Muscle layer of colon (tissue), 2 donors: Measurements from ENCODE around the gene CYB5RL.
"Not testable (repeated sequence)": the region's sequence is repeated elsewhere in the genome, so short reads cannot be mapped to it uniquely, and the experiment has no call there.

Experiments used
- H3K27ac ChIP-seq: one replicate; pipeline ENCODE4 v1.7.0; 2013; ENCODE audit warnings: low read depth, mild to moderate bottlenecking, low read length, moderate library complexity
- H3K27me3 ChIP-seq, 2 donors: one replicate each; pipeline ENCODE4 v1.7.0; 2013; ENCODE audit warnings: low read length in 2 of 2, mild to moderate bottlenecking in 2 of 2; ENCODE audit not compliant: insufficient read depth in 2 of 2, control insufficient read depth in 1 of 2
- H3K36me3 ChIP-seq: one replicate; pipeline ENCODE4 v1.7.0; 2013; ENCODE audit warnings: mild to moderate bottlenecking, low read length; ENCODE audit not compliant: insufficient read depth
- H3K4me1 ChIP-seq: one replicate; pipeline ENCODE4 v1.7.0; 2013; ENCODE audit warnings: mild to moderate bottlenecking, low read length; ENCODE audit not compliant: insufficient read depth
- H3K4me3 ChIP-seq, 2 donors: one replicate each; pipeline ENCODE4 v1.7.0; 2013; ENCODE audit warnings: low read length in 2 of 2, low read depth in 1 of 2, mild to moderate bottlenecking in 1 of 2, moderate library complexity in 1 of 2
- H3K9ac ChIP-seq: one replicate; pipeline ENCODE4 v1.7.0; 2013; ENCODE audit warnings: low read length
- H3K9me3 ChIP-seq: one replicate; pipeline ENCODE4 v1.7.0; 2013; ENCODE audit warnings: mild to moderate bottlenecking, low read length
- donor health status: abdominal sarcoma.
- donor health status: Adenocarcinoma of cecum.

The CYB5RL gene

GRCh38 chr1:54238353-54239034 is 38.7 kb upstream of the CYB5RL start:
- H3K27ac ChIP-seq, result no peak overlapping the region
- no peak overlapping the region for H3K9ac ChIP-seq
- no peak overlapping the region for H3K4me3 ChIP-seq
- H3K27me3 ChIP-seq, result no peaks in the 10 kb centered on the region
- H3K4me1 ChIP-seq, result no peaks in the 10 kb centered on the region
- no peaks in the 10 kb centered on the region for H3K9me3 ChIP-seq
- H3K36me3 ChIP-seq, result peaks cover 57% of the 10 kb centered on the region

GRCh38 chr1:54237586-54237985 is 37.8 kb upstream of the CYB5RL start:
- peaks cover 52% of the 10 kb centered on the region for H3K36me3 ChIP-seq
- no peak overlapping the region for H3K9ac ChIP-seq
- H3K27ac ChIP-seq, result no peak overlapping the region
- H3K4me3 ChIP-seq, result no peak overlapping the region
- no peaks in the 10 kb centered on the region for H3K27me3 ChIP-seq
- no peaks in the 10 kb centered on the region for H3K9me3 ChIP-seq
- no peaks in the 10 kb centered on the region for H3K4me1 ChIP-seq

GRCh38 chr1:54234284-54234683 is 34.5 kb upstream of the CYB5RL start:
- Histone ChIP-seq H3K27ac (no peak overlapping the region), H3K9ac (no peak overlapping the region), H3K4me1 (peaks cover 4% of the 10 kb centered on the region), H3K4me3 (no peak overlapping the region), H3K27me3 (no peaks in the 10 kb centered on the region), H3K36me3 (peaks cover 29% of the 10 kb centered on the region), H3K9me3 (no peaks in the 10 kb centered on the region)

GRCh38 chr1:54233196-54233595 is 33.4 kb upstream of the CYB5RL start:
- H3K9ac ChIP-seq, H3K27me3 ChIP-seq, H3K27ac ChIP-seq, H3K4me3 ChIP-seq, H3K9me3 ChIP-seq: not testable (repeated sequence)
- H3K4me1 ChIP-seq, result peaks cover 10% of the 10 kb centered on the region
- H3K36me3 ChIP-seq, result peaks cover 18% of the 10 kb centered on the region

- H3K9me3 ChIP-seq, result no peaks in the 10 kb centered on the region
- H3K4me3 ChIP-seq, result no peak overlapping the region
- no peaks in the 10 kb centered on the region for H3K27me3 ChIP-seq
- H3K27ac ChIP-seq, result no peak overlapping the region
- no peaks in the 10 kb centered on the region for H3K36me3 ChIP-seq
- peaks cover 10% of the 10 kb centered on the region for H3K4me1 ChIP-seq
- no peak overlapping the region for H3K9ac ChIP-seq
Observed at GRCh38 chr1:54230507-54231339, 30.9 kb upstream of the CYB5RL start.

- no peaks in the 10 kb centered on the region for H3K9me3 ChIP-seq
- no peaks in the 10 kb centered on the region for H3K27me3 ChIP-seq
- peaks cover 11% of the 10 kb centered on the region for H3K36me3 ChIP-seq
- no peak overlapping the region for H3K27ac ChIP-seq
- no peak overlapping the region for H3K4me3 ChIP-seq
- no peak overlapping the region for H3K9ac ChIP-seq
- peaks cover 10% of the 10 kb centered on the region for H3K4me1 ChIP-seq
Observed at GRCh38 chr1:54229281-54229891, 29.6 kb upstream of the CYB5RL start.

- peaks cover 10% of the 10 kb centered on the region for H3K4me1 ChIP-seq
- no peaks in the 10 kb centered on the region for H3K9me3 ChIP-seq
- H3K9ac ChIP-seq, result no peak overlapping the region
- no peaks in the 10 kb centered on the region for H3K27me3 ChIP-seq
- no peak overlapping the region for H3K27ac ChIP-seq
- H3K4me3 ChIP-seq, result no peak overlapping the region
- H3K36me3 ChIP-seq, result peaks cover 11% of the 10 kb centered on the region
Observed at GRCh38 chr1:54228638-54229079, 28.8 kb upstream of the CYB5RL start.

- no peaks in the 10 kb centered on the region for H3K9me3 ChIP-seq
- H3K9ac ChIP-seq, result no peak overlapping the region
- H3K4me1 ChIP-seq, result peaks cover 10% of the 10 kb centered on the region
- no peak overlapping the region for H3K27ac ChIP-seq
- peaks cover 11% of the 10 kb centered on the region for H3K36me3 ChIP-seq
- no peak overlapping the region for H3K4me3 ChIP-seq
- H3K27me3 ChIP-seq, result no peaks in the 10 kb centered on the region
Observed at GRCh38 chr1:54227891-54228310, 28.1 kb upstream of the CYB5RL start.

GRCh38 chr1:54227091-54227602 is 27.3 kb upstream of the CYB5RL start:
- Histone ChIP-seq H3K36me3 (peaks cover 11% of the 10 kb centered on the region), H3K9me3 (no peaks in the 10 kb centered on the region), H3K9ac (no peak overlapping the region), H3K4me1 (peaks cover 10% of the 10 kb centered on the region), H3K27ac (no peak overlapping the region), H3K27me3 (no peaks in the 10 kb centered on the region), H3K4me3 (no peak overlapping the region)

GRCh38 chr1:54225986-54226559 is 26.2 kb upstream of the CYB5RL start:
- Histone ChIP-seq H3K27me3 (no peaks in the 10 kb centered on the region), H3K9ac (no peak overlapping the region), H3K36me3 (peaks cover 11% of the 10 kb centered on the region), H3K4me3 (no peak overlapping the region), H3K4me1 (peaks cover 10% of the 10 kb centered on the region), H3K27ac (no peak overlapping the region), H3K9me3 (no peaks in the 10 kb centered on the region)

- H3K27me3 ChIP-seq, result no peaks in the 10 kb centered on the region
- H3K9me3 ChIP-seq, result no peaks in the 10 kb centered on the region
- H3K9ac ChIP-seq, result no peak overlapping the region
- H3K36me3 ChIP-seq, result peaks cover 14% of the 10 kb centered on the region
- peaks cover 16% of the 10 kb centered on the region for H3K4me1 ChIP-seq
- H3K4me3 ChIP-seq, result no peak overlapping the region
- H3K27ac ChIP-seq, result no peak overlapping the region
Observed at GRCh38 chr1:54225378-54225777, 25.5 kb upstream of the CYB5RL start.
